ENCODE results near the gene CD81.

DNA sequence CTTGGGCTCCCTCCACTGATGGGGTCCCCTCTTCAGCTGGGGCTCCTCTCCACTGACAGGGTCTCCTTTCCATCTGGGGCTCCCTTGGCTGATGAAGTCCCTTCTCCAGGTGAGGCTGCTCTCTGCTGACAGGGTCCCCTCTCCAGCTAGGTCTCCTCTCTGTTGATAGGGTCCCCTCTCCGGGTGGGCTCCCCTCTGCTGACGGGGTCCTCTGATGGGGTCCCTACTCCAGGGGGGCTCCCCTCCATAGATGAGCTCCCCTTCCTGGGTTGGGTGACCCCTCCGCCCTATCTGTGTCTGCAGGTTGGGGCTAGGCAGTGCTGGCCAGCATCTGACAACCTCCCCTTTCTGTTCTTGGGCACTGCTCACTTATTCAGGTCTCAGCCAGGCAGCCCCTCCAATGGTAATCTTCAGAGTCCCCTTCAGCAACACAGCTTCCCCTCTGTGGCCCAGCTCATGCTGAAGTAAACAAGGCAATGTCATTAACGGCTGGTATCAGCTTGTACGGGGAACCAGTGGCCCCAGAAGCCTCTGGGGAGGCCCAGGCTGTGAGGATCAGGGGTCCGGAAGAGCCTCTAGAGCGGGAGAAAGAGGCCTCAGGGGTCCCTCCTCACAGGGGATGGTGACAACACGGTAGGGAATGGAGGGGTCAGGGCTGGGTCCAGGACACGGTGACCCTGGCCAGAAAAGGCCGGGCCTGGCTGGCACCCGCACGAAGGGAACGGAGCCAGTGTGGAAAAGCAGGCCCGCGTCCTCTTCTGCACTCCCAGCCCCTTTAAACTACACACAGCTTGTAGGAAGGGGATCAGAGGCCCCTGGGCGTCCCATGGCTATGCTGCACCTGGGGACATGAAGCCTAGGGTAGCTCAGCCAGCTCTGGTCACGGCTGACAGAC, 9.6 kb upstream of the CD81 start:
- TF ChIP-seq, protein P1, sequence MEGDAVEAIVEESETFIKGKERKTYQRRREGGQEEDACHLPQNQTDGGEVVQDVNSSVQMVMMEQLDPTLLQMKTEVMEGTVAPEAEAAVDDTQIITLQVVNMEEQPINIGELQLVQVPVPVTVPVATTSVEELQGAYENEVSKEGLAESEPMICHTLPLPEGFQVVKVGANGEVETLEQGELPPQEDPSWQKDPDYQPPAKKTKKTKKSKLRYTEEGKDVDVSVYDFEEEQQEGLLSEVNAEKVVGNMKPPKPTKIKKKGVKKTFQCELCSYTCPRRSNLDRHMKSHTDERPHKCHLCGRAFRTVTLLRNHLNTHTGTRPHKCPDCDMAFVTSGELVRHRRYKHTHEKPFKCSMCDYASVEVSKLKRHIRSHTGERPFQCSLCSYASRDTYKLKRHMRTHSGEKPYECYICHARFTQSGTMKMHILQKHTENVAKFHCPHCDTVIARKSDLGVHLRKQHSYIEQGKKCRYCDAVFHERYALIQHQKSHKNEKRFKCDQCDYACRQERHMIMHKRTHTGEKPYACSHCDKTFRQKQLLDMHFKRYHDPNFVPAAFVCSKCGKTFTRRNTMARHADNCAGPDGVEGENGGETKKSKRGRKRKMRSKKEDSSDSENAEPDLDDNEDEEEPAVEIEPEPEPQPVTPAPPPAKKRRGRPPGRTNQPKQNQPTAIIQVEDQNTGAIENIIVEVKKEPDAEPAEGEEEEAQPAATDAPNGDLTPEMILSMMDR (IDR thresholded peaks at IDR 0.05; ENCODE audit: low read depth, low read length): no peak
- TF ChIP-seq EZH2phosphoT487 (IDR thresholded peaks at IDR 0.05; ENCODE audit: low read depth): no peak
